RWPE2 (cell line): ENCODE results near the gene TMEM47.

Experiments used
- ATAC-seq: fragments of 200-7000 bp; cut with Tn5 transposase; 3 replicates; pipeline ENCODE4 v1.9.1; 2021; ENCODE audit warnings: low read depth
- DNase-seq: peaks from one replicate; pipeline ENCODE4 v3.0.0-alpha.2; 2020; ENCODE audit warnings: low spot score
- H3K27ac ChIP-seq: fragments of 450-650 bp; 2 replicates; pipeline ENCODE4 v1.5.1; 2017; ENCODE audit warnings: mild to moderate bottlenecking; ENCODE audit not compliant: poor library complexity, severe bottlenecking
- H3K27me3 ChIP-seq: fragments of 250-450 bp; sonication (Bioruptor Pico); 2 replicates; pipeline ENCODE4 v1.5.1; 2021; ENCODE audit warnings: mild to moderate bottlenecking, moderate library complexity; ENCODE audit not compliant: insufficient read depth, poor library complexity, severe bottlenecking
- H3K36me3 ChIP-seq: fragments of 250-450 bp; sonication (Bioruptor Pico); 2 replicates; pipeline ENCODE4 v1.5.1; 2020; ENCODE audit warnings: low read depth, mild to moderate bottlenecking, moderate library complexity
- H3K4me1 ChIP-seq: fragments of 250-450 bp; sonication (Bioruptor Pico); 2 replicates; pipeline ENCODE4 v1.5.1; 2021; ENCODE audit warnings: mild to moderate bottlenecking, moderate library complexity; ENCODE audit not compliant: insufficient read depth, poor library complexity, severe bottlenecking
- H3K4me3 ChIP-seq: fragments of 250-450 bp; sonication (Bioruptor Pico); 2 replicates; pipeline ENCODE4 v1.5.1; 2021; ENCODE audit warnings: mild to moderate bottlenecking, moderate library complexity; ENCODE audit not compliant: severe bottlenecking
- H3K9me3 ChIP-seq: fragments of 250-450 bp; sonication (Bioruptor Pico); 2 replicates; pipeline ENCODE4 v1.5.1; 2021; ENCODE audit warnings: mild to moderate bottlenecking, moderate library complexity; ENCODE audit not compliant: severe bottlenecking
- TF ChIP-seq, protein P1 (sequence below): fragments of 450-650 bp; IDR thresholded peaks from one replicate; pipeline ENCODE4 v1.5.1; 2017; ENCODE audit warnings: mild to moderate bottlenecking, moderate library complexity; ENCODE audit not compliant: poor library complexity, severe bottlenecking

Gene TMEM47

GRCh38 chrX:34629572-34629971, 27.5 kb downstream of the TMEM47 start:
- H3K4me3 ChIP-seq: no peak overlapping the region
- TF ChIP-seq, protein P1, sequence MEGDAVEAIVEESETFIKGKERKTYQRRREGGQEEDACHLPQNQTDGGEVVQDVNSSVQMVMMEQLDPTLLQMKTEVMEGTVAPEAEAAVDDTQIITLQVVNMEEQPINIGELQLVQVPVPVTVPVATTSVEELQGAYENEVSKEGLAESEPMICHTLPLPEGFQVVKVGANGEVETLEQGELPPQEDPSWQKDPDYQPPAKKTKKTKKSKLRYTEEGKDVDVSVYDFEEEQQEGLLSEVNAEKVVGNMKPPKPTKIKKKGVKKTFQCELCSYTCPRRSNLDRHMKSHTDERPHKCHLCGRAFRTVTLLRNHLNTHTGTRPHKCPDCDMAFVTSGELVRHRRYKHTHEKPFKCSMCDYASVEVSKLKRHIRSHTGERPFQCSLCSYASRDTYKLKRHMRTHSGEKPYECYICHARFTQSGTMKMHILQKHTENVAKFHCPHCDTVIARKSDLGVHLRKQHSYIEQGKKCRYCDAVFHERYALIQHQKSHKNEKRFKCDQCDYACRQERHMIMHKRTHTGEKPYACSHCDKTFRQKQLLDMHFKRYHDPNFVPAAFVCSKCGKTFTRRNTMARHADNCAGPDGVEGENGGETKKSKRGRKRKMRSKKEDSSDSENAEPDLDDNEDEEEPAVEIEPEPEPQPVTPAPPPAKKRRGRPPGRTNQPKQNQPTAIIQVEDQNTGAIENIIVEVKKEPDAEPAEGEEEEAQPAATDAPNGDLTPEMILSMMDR: no peak
- ATAC-seq (no peak), DNase-seq (no peak)
- no peaks in the 10 kb centered on the region for H3K4me1 ChIP-seq
- no peaks in the 10 kb centered on the region for H3K9me3 ChIP-seq
- H3K27me3 ChIP-seq: no peaks in the 10 kb centered on the region
- H3K36me3 ChIP-seq: no peaks in the 10 kb centered on the region
- no peak overlapping the region for H3K27ac ChIP-seq

- Histone ChIP-seq H3K27ac (no peak overlapping the region), H3K4me3 (no peak overlapping the region), H3K27me3 (no peaks in the 10 kb centered on the region), H3K9me3 (no peaks in the 10 kb centered on the region), H3K36me3 (no peaks in the 10 kb centered on the region), H3K4me1 (no peaks in the 10 kb centered on the region)
- DNase-seq: no peak
- ATAC-seq: no peak
- TF ChIP-seq, protein P1: no peak
Observed at GRCh38 chrX:34624416-34624815, 32.7 kb downstream of the TMEM47 start.

GRCh38 chrX:34619920-34620319, 37.2 kb downstream of the TMEM47 start:
- DNase-seq (no peak), ATAC-seq (no peak)
- no peaks in the 10 kb centered on the region for H3K9me3 ChIP-seq
- no peaks in the 10 kb centered on the region for H3K4me1 ChIP-seq
- H3K36me3 ChIP-seq: no peaks in the 10 kb centered on the region
- no peaks in the 10 kb centered on the region for H3K27me3 ChIP-seq
- TF ChIP-seq, protein P1: no peak
- no peak overlapping the region for H3K4me3 ChIP-seq
- H3K27ac ChIP-seq: no peak overlapping the region

GRCh38 chrX:34612036-34612435, 45.0 kb downstream of the TMEM47 start:
- no peak for DNase-seq
- TF ChIP-seq, protein P1: no peak
- no peak for ATAC-seq
- H3K4me1 ChIP-seq: no peaks in the 10 kb centered on the region
- no peaks in the 10 kb centered on the region for H3K9me3 ChIP-seq
- H3K27me3 ChIP-seq: no peaks in the 10 kb centered on the region
- no peaks in the 10 kb centered on the region for H3K36me3 ChIP-seq
- no peak overlapping the region for H3K27ac ChIP-seq
- no peak overlapping the region for H3K4me3 ChIP-seq

- Histone ChIP-seq H3K27ac (no peak overlapping the region), H3K4me1 (no peaks in the 10 kb centered on the region), H3K9me3 (no peaks in the 10 kb centered on the region), H3K36me3 (no peaks in the 10 kb centered on the region), H3K4me3 (no peak overlapping the region), H3K27me3 (no peaks in the 10 kb centered on the region)
- no peak for ATAC-seq
- TF ChIP-seq, protein P1: no peak
- no peak for DNase-seq
Observed at GRCh38 chrX:34598362-34598761, 58.7 kb downstream of the TMEM47 start.
